ENCODE data around the gene FADS6.

GRCh38 chr17:74838274-74838673, 55.2 kb downstream of the FADS6 start:
- TF ChIP-seq CTCF (IDR thresholded peaks at IDR 0.05; ENCODE audit: low read depth, low read length) = no peak
- no peak for TF ChIP-seq EZH2phosphoT487 (IDR thresholded peaks at IDR 0.05; ENCODE audit: low read depth)
